Measurements from ENCODE around the gene ATRNL1. TPM values are rescaled to one million over a fixed set of nuclear protein-coding genes. Genes with fewer than 3 reads are reported as not detected.

The ATRNL1 gene
- polyA plus RNA-seq, 2 of the 4 experiments (the other 2 are of a cell fraction) = 0.13 to 0.34 TPM

GRCh38 chr10:115968236-115968635 is 875.1 kb downstream of the ATRNL1 start:
- CTCF ChIA-PET = no interaction called here
- no peak overlapping the region for H3K27ac ChIP-seq
- no peak overlapping the region for H3K4me2 ChIP-seq
- no peaks in the 10 kb centered on the region for H3K4me1 ChIP-seq
- ATAC-seq = no peak
- POLR2A ChIA-PET = no interaction called here
- no peaks in the 10 kb centered on the region for H3K9me3 ChIP-seq
- no peak for TF ChIP-seq RAD21 (conservative IDR thresholded peaks at IDR 0.05 in 1 of 2, IDR thresholded peaks at IDR 0.05 in 1 of 2)
- no peak for TF ChIP-seq HDAC2 (IDR thresholded peaks at IDR 0.05)
- TF ChIP-seq NFE2L2 (conservative IDR thresholded peaks at IDR 0.05; ENCODE audit: low read length) = no peak
- no peak for TF ChIP-seq REST (IDR thresholded peaks at IDR 0.05)
- no peak for TF ChIP-seq RARB (CRISPR knock-in tag; IDR thresholded peaks at IDR 0.05)
- TF ChIP-seq HMGXB4 (CRISPR knock-in tag; IDR thresholded peaks at IDR 0.05; ENCODE audit: borderline replicate concordance) = no peak
- no peak for TF ChIP-seq PBX3 (IDR thresholded peaks at IDR 0.05)
- no peak for TF ChIP-seq POLR2A (IDR thresholded peaks at IDR 0.05; ENCODE audit: low read length)
- TF ChIP-seq EHF (CRISPR knock-in tag; IDR thresholded peaks at IDR 0.05) = no peak
- no peak for TF ChIP-seq ZSCAN20 (CRISPR knock-in tag; IDR thresholded peaks at IDR 0.05)
- no peak for TF ChIP-seq BCL3 (IDR thresholded peaks at IDR 0.05)
- no peak for TF ChIP-seq CHD2 (IDR thresholded peaks at IDR 0.05; ENCODE audit: low read length, partially characterized antibody)
- TF ChIP-seq MAZ (IDR thresholded peaks at IDR 0.05; ENCODE audit: borderline replicate concordance, low read depth, low read length) = no peak
- no peak for TF ChIP-seq SMC3 (IDR thresholded peaks at IDR 0.05)
- 92% methylated on average over 3 of the region's 3 CpGs for WGBS (ENCODE audit: missing lambda C conversion rate)
- FAIRE-seq = no peak
- DNase-seq (ENCODE audit: low read depth in 1 of 2, low spot score in 1 of 2) = no peak
- no peak overlapping the region for H3K4me3 ChIP-seq

- TF ChIP-seq MAZ (IDR thresholded peaks at IDR 0.05; ENCODE audit: borderline replicate concordance, low read depth, low read length) = no peak
- TF ChIP-seq NFE2L2 (conservative IDR thresholded peaks at IDR 0.05; ENCODE audit: low read length) = no peak
- TF ChIP-seq RAD21 (conservative IDR thresholded peaks at IDR 0.05 in 1 of 2, IDR thresholded peaks at IDR 0.05 in 1 of 2) = no peak
- no peak for TF ChIP-seq ZNF302 (CRISPR knock-in tag; IDR thresholded peaks at IDR 0.05)
- TF ChIP-seq CBX8 (IDR thresholded peaks at IDR 0.05) = no peak
- TF ChIP-seq HES2 (IDR thresholded peaks at IDR 0.05) = no peak
- TF ChIP-seq RCOR1 (IDR thresholded peaks at IDR 0.05; ENCODE audit: low read depth, low read length) = no peak
- TF ChIP-seq ZFP36 (IDR thresholded peaks at IDR 0.05; ENCODE audit: borderline replicate concordance, partially characterized antibody) = no peak
- TF ChIP-seq HOXA7 (CRISPR knock-in tag; IDR thresholded peaks at IDR 0.05) = no peak
- no peak for TF ChIP-seq NR3C1 (IDR thresholded peaks at IDR 0.05)
- no peak for TF ChIP-seq REST (IDR thresholded peaks at IDR 0.05)
- TF ChIP-seq CHD2 (IDR thresholded peaks at IDR 0.05; ENCODE audit: low read length, partially characterized antibody) = no peak
- Histone ChIP-seq H3K4me1 (no peaks in the 10 kb centered on the region), H3K4me3 (no peak overlapping the region), H3K27ac (no peak overlapping the region), H3K9me3 (no peaks in the 10 kb centered on the region), H3K4me2 (no peak overlapping the region)
- ChIA-PET CTCF (no interaction called here), POLR2A (no interaction called here)
- DNase-seq (ENCODE audit: low read depth in 1 of 2, low spot score in 1 of 2) (no peak), ATAC-seq (no peak), FAIRE-seq (no peak)
- WGBS (ENCODE audit: missing lambda C conversion rate) = 67% methylated on average over 11 of the region's 11 CpGs
Measured at GRCh38 chr10:115969591-115969990, 876.4 kb downstream of the ATRNL1 start.

Measured in A549 (cell line).